ENCODE measurements around the gene IGF2R.

DNA sequence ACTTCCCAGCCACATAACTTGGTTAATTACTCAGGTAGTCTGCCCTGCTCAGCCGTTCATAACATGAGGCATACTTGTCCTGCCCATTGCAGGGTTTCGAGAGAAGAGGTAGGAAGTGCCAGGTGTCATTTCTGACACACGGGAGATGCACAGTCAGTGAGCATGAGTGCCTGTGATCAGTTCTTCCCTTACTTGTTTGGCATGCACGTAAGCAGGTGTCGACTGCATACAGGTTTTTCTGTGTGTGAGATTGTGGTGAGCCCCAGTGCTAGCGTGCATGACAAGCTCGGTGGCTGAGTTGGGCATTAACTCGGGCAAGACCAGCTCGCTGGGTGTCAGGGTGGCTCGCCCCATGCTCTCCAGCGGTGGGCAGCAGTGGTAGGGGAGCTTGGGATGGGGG, 101.5 kb downstream of the IGF2R start:
- TF ChIP-seq, protein P1, sequence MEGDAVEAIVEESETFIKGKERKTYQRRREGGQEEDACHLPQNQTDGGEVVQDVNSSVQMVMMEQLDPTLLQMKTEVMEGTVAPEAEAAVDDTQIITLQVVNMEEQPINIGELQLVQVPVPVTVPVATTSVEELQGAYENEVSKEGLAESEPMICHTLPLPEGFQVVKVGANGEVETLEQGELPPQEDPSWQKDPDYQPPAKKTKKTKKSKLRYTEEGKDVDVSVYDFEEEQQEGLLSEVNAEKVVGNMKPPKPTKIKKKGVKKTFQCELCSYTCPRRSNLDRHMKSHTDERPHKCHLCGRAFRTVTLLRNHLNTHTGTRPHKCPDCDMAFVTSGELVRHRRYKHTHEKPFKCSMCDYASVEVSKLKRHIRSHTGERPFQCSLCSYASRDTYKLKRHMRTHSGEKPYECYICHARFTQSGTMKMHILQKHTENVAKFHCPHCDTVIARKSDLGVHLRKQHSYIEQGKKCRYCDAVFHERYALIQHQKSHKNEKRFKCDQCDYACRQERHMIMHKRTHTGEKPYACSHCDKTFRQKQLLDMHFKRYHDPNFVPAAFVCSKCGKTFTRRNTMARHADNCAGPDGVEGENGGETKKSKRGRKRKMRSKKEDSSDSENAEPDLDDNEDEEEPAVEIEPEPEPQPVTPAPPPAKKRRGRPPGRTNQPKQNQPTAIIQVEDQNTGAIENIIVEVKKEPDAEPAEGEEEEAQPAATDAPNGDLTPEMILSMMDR (optimal IDR thresholded peaks at IDR 0.05 in 1 of 3, IDR thresholded peaks at IDR 0.05 in 1 of 3, conservative IDR thresholded peaks at IDR 0.05 in 1 of 3; ENCODE audit: extremely low read depth in 1 of 3, insufficient read depth in 2 of 3, low read length in 3 of 3), result no peak
- no peak for TF ChIP-seq EZH2 (IDR thresholded peaks at IDR 0.05; ENCODE audit: low read length)

Data from keratinocyte (primary cell).